Natural killer cell (primary cell): ENCODE results near the gene SBNO1. TPM values are rescaled to one million over a fixed set of nuclear protein-coding genes. Genes with fewer than 3 reads are reported as not detected.

Source experiments
- ATAC-seq, 3 donors: fragments of 150-1000 bp in 2 of 3; fragments of 200-7000 bp in 1 of 3; cut with Tn5 transposase; 1 replicate in 1 of 3; 2 replicates in 2 of 3; pipeline ENCODE4 v1.10.0; 2021; ENCODE audit warnings: mild to moderate bottlenecking in 2 of 3, moderate library complexity in 2 of 3
- DNase-seq, 2 donors: peaks; one replicate each; pipeline versions ENCODE4 v3.0.0 to v3.0.0-alpha.2; 2013 to 2021; ENCODE audit warnings: mixed read lengths in 1 of 2
- H3K27ac ChIP-seq: one replicate; pipeline ENCODE4 v1.5.1; 2013; ENCODE audit warnings: mild to moderate bottlenecking, low read length
- H3K27me3 ChIP-seq: one replicate; pipeline ENCODE4 v1.6.1; 2013; ENCODE audit warnings: low read length; ENCODE audit not compliant: control insufficient read depth, insufficient read depth
- H3K36me3 ChIP-seq: one replicate; pipeline ENCODE4 v1.6.1; 2013; ENCODE audit warnings: low read length; ENCODE audit not compliant: control insufficient read depth, insufficient read depth
- H3K4me1 ChIP-seq: one replicate; pipeline ENCODE4 v1.6.1; 2013; ENCODE audit warnings: low read length; ENCODE audit not compliant: control insufficient read depth, insufficient read depth
- H3K4me3 ChIP-seq: one replicate; pipeline ENCODE4 v1.5.1; 2013; ENCODE audit warnings: low read length
- H3K9me3 ChIP-seq: one replicate; pipeline ENCODE4 v1.6.1; 2013; ENCODE audit warnings: low read length; ENCODE audit not compliant: control insufficient read depth, insufficient read depth
- H3K27ac Mint-ChIP-seq, 2 donors: one replicate each; pipeline ENCODE4 v1.8.0; 2022; ENCODE audit warnings: mild to moderate bottlenecking in 2 of 2, mixed read lengths in 2 of 2, moderate library complexity in 1 of 2
- H3K27me3 Mint-ChIP-seq, 2 donors: one replicate each; pipeline ENCODE4 v1.8.0; 2022; ENCODE audit warnings: low read depth in 2 of 2, mixed read lengths in 2 of 2
- H3K36me3 Mint-ChIP-seq: one replicate; pipeline ENCODE4 v1.8.0; 2022; ENCODE audit warnings: mixed read lengths
- H3K4me1 Mint-ChIP-seq, 2 donors: one replicate each; pipeline ENCODE4 v1.8.0; 2022; ENCODE audit warnings: mixed read lengths in 2 of 2
- H3K4me3 Mint-ChIP-seq: one replicate; pipeline ENCODE4 v1.8.0; 2022; ENCODE audit warnings: mild to moderate bottlenecking, moderate library complexity, mixed read lengths
- H3K9me3 Mint-ChIP-seq, 2 donors: one replicate each; pipeline ENCODE4 v1.8.0; 2022; ENCODE audit warnings: mixed read lengths in 2 of 2
- WGBS: methylation state at CpG from one replicate; pipeline ENCODE4 v1.1.7; 2013; ENCODE audit warnings: missing lambda C conversion rate; ENCODE audit not compliant: insufficient coverage; 5-methylcytosine and 5-hydroxymethylcytosine counted together
- intact Hi-C: fragments of 100-400 bp; cut with micrococcal nuclease; formaldehyde crosslinking; loops from one replicate; pipeline ENCODE4 v1.14.2; 2022
- total RNA-seq, 4 donors: library from RNA; stranded (reverse); fragments of 120-200 nt in 1 of 4; gene quantifications; one replicate each; pipeline versions ENCODE4 v1.2.3 to v1.2.4, GENCODE V29; 2013 to 2022
- TF ChIP-seq, protein P1 (sequence below): fragments of 200-600 bp; IDR thresholded peaks from one replicate; pipeline ENCODE4 v1.8.0; 2022; ENCODE audit warnings: antibody characterized with exemption

The SBNO1 gene
- total RNA-seq, 3 donors from 2014 or later (not counting 1 experiment from before 2014, with no cell fraction given), result 30.7 to 40.3 (median 34.3) TPM

DNA sequence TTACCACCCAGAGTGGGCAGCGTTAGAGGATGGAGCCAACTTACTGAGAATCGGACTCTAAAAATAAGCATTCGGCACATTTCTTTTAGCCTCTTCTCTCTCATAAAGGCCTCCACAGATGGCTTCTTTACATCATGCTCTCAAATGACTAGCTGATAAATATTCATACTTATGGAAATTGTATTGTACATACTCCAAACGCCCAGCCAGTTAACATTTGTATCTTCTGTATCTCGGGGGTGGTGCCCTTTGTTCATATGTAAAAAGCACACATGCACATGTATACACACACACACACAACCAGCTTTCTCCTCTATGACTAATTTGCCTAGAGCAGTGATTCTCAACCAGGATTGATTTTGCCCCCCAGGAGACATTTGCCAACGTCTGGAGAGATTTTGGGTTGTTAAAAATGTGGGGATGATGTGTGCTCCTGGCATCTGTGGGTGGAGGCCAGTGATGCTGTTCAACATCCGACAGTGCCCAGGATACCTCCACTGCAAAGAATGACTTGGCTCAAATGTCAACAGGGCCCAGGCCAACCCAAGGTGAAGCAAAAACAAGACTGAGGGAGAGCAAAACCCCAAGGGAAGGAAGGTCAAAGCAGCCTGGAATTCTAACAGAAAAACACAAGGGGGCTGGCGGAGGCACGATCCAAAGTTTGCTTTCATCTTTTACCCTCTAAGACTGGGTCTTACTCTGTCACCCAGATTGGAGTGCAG lies 77.8 kb downstream of the SBNO1 start:
- DNase-seq (no peak), ATAC-seq (no peak)
- Mint-ChIP-seq H3K27me3 (no peaks in the 10 kb centered on the region), H3K9me3 (no peaks in the 10 kb centered on the region), H3K4me3 (no peak overlapping the region), H3K4me1 (no peaks in the 10 kb centered on the region), H3K27ac (no peak overlapping the region), H3K36me3 (no peaks in the 10 kb centered on the region)
- H3K36me3 ChIP-seq, result peaks cover 4% of the 10 kb centered on the region
- intact Hi-C loops, result no loop called here
- H3K9me3 ChIP-seq, result no peaks in the 10 kb centered on the region
- no peak overlapping the region for H3K4me3 ChIP-seq
- no peaks in the 10 kb centered on the region for H3K27me3 ChIP-seq
- WGBS, result 91% methylated on average over 9 of the region's 9 CpGs
- TF ChIP-seq, protein P1, sequence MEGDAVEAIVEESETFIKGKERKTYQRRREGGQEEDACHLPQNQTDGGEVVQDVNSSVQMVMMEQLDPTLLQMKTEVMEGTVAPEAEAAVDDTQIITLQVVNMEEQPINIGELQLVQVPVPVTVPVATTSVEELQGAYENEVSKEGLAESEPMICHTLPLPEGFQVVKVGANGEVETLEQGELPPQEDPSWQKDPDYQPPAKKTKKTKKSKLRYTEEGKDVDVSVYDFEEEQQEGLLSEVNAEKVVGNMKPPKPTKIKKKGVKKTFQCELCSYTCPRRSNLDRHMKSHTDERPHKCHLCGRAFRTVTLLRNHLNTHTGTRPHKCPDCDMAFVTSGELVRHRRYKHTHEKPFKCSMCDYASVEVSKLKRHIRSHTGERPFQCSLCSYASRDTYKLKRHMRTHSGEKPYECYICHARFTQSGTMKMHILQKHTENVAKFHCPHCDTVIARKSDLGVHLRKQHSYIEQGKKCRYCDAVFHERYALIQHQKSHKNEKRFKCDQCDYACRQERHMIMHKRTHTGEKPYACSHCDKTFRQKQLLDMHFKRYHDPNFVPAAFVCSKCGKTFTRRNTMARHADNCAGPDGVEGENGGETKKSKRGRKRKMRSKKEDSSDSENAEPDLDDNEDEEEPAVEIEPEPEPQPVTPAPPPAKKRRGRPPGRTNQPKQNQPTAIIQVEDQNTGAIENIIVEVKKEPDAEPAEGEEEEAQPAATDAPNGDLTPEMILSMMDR, result no peak
- H3K4me1 ChIP-seq, result no peaks in the 10 kb centered on the region
- H3K27ac ChIP-seq, result no peak overlapping the region

DNA sequence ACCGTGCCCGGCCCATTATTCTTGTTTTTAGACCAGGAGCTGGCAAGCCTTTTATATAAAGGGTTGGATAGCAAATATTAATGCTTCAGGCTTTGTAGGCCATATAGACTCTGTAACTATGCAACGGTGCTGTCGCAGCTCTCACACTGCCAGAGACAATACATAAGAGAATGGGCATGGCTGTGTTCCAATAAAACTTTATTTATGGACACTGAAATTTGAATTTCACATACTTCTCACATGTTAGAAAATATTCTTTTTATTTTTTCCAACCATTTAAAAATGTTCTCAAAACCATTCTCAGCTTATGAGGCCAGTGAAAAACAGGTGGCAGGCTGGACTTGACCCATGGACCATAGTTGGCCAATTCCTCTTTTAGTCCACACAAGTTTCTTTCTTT lies 80.0 kb downstream of the SBNO1 start:
- no peak for DNase-seq
- no peaks in the 10 kb centered on the region for H3K36me3 ChIP-seq
- no peaks in the 10 kb centered on the region for H3K9me3 ChIP-seq
- H3K9me3 Mint-ChIP-seq, result no peaks in the 10 kb centered on the region
- ATAC-seq, result no peak
- H3K4me1 ChIP-seq, result no peaks in the 10 kb centered on the region
- TF ChIP-seq, protein P1, result no peak
- 96% methylated on average over 4 of the region's 4 CpGs for WGBS
- H3K4me3 ChIP-seq, result no peak overlapping the region
- no peaks in the 10 kb centered on the region for H3K36me3 Mint-ChIP-seq
- no peaks in the 10 kb centered on the region for H3K27me3 ChIP-seq
- no peak overlapping the region for H3K27ac Mint-ChIP-seq
- no peaks in the 10 kb centered on the region for H3K4me1 Mint-ChIP-seq
- intact Hi-C loops, result no loop called here
- H3K27ac ChIP-seq, result no peak overlapping the region
- H3K27me3 Mint-ChIP-seq, result no peaks in the 10 kb centered on the region
- H3K4me3 Mint-ChIP-seq, result no peak overlapping the region

DNA sequence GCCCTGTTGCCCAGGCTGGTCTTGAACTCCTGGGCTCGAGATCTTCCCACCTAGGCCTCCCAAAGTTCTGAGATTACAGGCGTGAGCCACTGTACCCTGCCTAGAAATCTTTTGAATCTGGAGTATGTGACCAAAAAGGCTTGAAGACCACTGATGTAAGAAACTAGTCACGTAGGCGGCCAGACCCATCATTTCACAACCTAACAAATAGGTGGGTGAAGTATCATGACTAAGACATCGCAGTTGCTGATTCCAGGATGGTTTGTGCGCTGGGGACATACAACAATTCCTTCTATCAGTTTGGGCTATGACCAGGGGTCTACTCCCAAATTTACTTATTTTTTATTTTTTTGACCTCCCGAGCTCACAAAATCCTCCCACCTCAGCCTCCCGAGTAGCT lies 81.2 kb downstream of the SBNO1 start:
- Mint-ChIP-seq H3K27ac (no peak overlapping the region), H3K4me3 (no peak overlapping the region), H3K9me3 (no peaks in the 10 kb centered on the region), H3K36me3 (no peaks in the 10 kb centered on the region), H3K27me3 (no peaks in the 10 kb centered on the region), H3K4me1 (no peaks in the 10 kb centered on the region)
- WGBS, result 89% methylated on average over 8 of the region's 8 CpGs
- no peaks in the 10 kb centered on the region for H3K9me3 ChIP-seq
- DNase-seq (no peak), ATAC-seq (no peak)
- TF ChIP-seq, protein P1, result no peak
- intact Hi-C loops, result no loop called here
- H3K27ac ChIP-seq, result no peak overlapping the region
- H3K4me1 ChIP-seq, result no peaks in the 10 kb centered on the region
- H3K27me3 ChIP-seq, result no peaks in the 10 kb centered on the region
- no peaks in the 10 kb centered on the region for H3K36me3 ChIP-seq
- no peak overlapping the region for H3K4me3 ChIP-seq

DNA sequence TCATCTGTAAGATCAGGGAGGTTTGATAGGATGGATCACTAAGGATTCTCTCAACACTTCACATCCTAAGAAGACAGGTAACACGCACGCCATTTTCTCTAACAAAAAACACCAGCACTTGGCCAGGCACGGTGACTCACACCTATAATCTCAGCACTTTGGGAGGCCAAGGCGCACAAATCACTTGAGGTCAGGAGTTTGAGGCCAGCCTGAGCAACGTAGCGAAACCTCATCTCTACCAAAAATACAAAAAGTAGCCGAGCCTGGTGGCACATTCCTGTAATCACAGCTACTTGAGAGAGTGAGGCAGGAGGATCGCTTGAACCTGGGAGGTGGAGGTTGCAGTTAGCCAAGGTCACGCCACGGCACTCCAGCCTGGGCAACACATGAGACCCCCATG lies 82.5 kb downstream of the SBNO1 start:
- intact Hi-C loops, result no loop called here
- Mint-ChIP-seq H3K27me3 (no peaks in the 10 kb centered on the region), H3K9me3 (no peaks in the 10 kb centered on the region), H3K27ac (no peak overlapping the region), H3K4me1 (no peaks in the 10 kb centered on the region), H3K4me3 (no peak overlapping the region), H3K36me3 (no peaks in the 10 kb centered on the region)
- 88% methylated on average over 7 of the region's 10 CpGs for WGBS
- Histone ChIP-seq H3K27me3 (no peaks in the 10 kb centered on the region), H3K4me3 (no peak overlapping the region), H3K9me3 (no peaks in the 10 kb centered on the region), H3K27ac (no peak overlapping the region), H3K4me1 (no peaks in the 10 kb centered on the region), H3K36me3 (no peaks in the 10 kb centered on the region)
- ATAC-seq (no peak), DNase-seq (no peak)
- TF ChIP-seq, protein P1, result no peak
